Measurements from ENCODE around the gene OXCT1.

OXCT1 gene

DNA sequence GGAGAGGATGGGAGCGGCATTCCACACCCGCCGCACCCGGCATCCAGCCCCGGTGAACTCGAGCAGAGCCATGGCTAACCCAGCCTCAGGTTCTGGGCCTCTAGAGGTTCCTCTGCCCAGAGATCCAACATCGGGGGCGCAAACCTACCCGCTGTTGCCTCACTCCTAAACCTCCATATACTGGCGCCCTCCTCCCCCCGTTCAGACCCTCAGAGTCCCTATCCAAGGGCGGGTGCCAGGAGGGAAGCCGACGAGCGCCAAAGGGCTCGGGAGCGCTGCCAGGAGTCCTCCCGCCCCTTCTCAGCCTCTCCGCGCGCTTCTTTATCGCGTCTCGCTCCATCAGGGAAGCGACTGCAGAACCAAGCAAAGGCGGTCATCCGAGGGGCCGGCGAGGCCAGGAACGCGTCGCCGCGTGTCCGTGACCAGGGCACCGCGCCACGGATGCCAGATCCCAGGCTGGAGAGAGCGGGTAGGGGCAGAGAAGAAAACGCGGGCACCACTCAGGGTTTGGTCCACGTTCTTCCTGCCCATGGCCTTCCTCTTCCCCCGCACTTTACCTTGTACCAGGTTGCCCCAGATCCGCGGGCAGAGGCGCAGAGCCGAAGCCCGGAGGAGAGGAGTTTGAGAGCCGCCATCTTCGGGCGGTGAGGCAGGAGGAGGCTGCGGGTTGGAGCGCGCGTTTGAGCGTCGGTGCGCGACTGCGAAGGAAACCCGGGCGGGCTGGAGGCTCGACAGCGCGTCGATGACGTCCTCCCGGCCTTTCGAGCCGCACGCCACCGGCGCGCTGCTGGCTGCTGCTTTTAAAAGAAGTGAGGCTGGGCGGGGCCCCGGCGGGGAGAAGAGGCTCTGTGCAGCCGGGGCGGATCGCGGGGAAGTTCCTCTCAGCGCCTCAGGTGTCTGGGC is at the start of gene OXCT1:
Gene OXCT1, minus strand, starts transcription at position 702 of the 903 bp plus-strand sequence. Its CDS starts 67 bp downstream, at position 635.
- peak; percentile 87 to 88 for DNase-seq

DNA sequence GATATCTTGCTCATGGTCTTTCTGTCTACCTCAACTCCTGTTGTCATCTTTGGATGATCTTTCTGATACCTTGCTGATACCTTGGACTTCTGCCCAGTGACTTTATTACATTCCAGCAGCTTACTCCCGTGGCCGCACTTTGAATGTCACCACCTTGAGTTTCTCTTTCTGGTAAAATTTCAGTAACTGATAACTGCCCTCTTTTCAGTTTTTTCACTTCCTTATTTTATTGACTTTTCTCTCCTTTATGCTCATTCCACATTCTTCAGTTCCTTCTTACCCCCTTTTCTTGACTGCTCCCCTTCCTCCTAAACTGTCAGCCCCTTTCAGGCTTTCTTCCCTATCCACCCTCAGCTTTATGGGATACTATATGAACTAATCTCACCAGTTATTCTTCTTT is 47.9 kb upstream of the OXCT1 start:
- DNase-seq = no peak

DNA sequence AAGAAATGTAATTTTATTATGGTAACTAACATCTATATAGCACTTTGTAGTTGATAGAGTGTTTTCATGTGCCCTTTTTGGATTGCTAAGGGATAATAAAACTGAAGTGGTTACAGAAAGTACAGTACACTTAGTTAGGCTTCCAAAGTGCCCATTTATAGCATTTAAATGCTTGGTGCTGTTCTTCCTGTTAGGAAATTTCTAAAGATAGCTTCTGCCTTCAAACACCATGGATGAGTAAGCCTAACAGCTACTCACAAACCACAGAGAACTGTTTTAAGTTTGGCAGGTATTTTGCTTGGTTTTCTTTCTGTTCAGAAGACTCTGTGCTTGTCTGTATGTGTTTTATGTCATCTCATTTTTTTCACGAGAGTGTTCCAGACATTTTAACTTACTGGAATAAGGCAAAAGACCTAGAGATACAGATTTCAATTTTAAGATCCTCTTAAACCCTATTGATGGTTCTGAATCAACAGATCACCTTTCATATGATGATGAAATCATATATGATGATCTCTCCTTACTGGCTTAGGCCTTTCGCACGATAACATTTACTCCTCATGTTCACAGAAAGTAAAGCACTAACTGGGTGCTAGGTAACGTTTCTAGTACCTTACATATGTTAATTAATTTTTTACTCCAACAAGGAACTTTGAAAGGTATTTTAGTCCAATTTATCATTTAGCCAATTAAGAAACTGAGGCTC is 38.3 kb upstream of the OXCT1 start:
- DNase-seq = peak; percentile 13 to 33

DNA sequence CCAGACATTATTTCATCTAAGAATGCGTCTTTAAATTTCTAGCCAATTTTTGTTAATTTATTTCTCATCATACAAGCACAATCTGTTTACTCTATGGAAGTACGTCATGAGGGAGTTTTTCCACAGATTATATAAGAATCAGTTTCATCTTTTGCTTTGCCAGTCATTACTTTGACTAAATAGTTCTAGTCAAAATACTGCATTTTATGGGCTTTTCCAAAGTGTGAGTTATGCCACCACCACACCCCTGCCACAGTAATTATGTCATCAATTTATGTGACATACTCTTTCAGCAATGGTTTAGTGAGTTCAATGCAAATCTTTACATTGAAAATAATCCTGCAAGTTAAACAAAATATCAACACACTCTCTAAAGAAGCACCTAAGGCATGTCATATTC is 35.9 kb upstream of the OXCT1 start:
- no peak for DNase-seq

DNA sequence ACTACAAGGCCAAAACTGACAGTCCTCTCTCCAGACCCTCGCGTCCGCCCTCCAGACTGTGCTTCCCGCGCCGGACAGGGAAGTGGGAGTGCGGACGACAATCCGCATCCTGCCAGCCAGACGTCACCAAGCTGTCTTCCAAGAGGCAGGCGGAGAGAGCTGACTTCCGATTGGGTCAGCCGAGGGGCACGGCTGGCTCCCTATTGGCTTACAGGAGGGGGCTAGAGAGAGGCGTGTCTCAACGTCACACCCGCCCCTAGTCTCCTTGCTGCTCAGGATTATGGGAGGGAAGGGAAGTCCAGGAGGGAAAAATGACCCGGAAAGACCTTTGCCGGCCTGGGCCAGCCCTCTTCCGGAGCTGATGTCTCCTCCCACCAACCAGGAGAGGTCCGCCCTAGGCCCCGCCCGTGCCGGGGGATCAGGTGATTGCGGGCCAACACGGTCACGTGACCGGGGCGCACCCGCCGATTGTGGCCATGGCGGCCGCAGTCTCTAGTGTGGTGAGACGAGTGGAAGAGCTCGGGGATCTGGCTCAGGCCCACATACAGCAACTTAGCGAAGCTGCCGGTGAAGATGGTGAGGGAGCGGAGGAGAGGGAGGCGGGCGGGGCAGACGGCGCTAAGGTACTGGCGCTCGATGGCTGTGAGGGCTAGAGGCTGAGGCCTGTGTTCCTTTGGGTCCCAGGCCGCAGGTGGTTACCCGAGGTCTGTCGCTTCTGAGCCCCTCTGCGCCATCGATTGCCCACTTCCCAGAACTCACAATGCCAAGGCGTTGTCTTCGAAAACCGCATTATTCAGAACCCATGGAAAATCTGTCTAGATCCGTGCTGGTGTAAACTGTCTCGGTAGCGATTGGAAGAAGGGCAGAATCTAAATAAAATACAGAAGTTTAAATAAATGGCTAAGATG is 33.9 kb upstream of the OXCT1 start, which contains the start of gene RIMOC1:
Gene RIMOC1, plus strand, starts transcription at position 453 of the 908 bp plus-strand sequence. Its CDS starts 24 bp downstream, at position 477.
- peak; percentile 97 to 98 for DNase-seq

DNA sequence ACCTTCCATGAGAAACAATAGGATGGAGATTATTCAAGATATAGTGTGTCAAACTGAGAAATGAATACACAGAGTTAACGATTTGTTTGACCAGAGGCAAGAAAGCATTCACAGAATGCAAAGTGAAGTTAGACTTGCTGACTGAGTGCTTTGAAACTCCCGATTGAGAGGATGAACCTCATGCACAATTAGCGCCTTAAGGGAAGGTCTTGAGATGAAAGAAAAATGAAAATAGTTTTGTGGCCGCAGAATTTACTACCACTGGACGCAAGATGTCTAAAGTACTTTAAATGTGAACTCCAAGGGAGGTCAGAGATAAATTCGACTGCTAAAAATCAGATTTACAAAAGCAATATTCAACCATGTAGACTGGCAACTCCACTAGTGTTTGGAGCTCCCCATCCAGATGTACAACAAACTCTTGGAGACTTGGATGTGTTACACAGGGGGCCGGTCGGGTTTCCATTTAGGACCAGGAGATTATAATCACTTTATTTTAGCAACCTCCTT is 33.2 kb upstream of the OXCT1 start:
- DNase-seq = no peak

DNA sequence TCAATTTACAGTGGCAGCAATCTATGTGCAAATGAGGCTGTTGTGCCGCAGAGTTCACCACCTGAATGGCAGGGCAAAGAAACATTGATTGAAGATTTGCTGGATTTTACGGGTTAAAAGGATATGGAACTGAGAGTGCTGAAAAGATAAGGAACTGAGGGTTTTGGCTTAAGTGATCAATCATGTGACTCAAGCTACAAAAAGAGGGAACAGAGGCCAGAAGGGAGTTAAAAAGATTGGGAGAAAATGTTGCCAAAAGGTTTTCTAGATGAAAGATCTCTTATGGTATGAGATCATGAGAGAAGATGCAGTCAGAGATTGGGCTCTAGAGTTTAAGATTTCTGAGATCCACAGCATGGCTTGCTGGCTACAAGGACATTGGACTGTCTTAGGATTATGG is 26.0 kb upstream of the OXCT1 start:
- no peak for DNase-seq

DNA sequence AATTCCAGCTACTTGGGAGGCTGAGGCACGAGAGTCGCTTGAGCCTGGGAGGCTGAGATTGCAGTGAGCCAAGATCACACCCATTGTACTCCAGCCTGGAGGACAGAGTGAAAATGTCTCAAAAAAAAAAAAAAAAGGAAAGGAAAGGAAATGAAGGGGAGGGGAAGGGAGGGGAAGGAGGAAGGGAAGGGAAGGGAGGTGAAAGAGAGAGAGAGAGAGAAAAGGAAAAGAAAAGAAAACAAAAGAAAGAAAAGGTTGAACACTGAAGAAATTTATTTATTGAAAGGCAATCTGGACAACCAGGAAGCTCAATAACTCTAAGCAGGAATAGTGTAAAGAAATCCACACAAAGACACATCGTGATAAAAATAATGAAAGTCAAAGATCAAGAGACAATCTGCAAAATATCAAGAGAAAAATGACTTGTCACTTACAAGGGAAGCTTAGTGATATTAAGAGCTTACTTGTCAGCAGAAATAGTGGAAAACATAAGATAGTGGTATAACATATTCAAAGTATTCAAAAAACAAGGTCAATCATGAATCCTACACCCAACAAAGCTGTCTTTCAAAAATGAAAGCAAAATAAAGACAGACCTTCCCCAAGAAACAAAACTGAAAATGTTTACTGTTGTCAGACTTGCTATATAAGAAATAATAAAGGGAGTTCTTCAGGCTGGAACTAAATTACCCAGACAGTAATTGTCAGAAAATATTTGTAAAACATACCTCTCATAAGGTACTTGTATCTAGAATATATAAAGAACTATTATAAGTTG is 23.0 kb upstream of the OXCT1 start:
- no peak for DNase-seq

DNA sequence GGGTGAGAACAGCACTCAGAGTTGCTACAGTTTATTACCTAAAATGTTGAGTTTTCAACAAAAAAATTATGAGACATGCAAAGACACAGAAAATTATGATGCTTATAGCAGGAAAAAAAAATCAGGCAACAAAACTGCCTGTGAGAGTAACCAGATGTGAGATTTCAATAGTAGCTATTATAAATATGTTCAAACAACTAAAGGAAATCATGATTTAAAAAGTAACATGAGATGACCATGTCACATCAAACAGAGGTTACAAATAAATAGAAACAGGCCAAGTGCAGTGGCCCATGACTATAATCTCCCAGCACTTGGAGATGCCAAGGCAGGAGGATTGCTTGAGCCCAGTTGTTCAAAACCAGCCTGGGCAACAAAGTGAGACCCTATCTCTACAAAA is 21.8 kb upstream of the OXCT1 start:
- DNase-seq = no peak

DNA sequence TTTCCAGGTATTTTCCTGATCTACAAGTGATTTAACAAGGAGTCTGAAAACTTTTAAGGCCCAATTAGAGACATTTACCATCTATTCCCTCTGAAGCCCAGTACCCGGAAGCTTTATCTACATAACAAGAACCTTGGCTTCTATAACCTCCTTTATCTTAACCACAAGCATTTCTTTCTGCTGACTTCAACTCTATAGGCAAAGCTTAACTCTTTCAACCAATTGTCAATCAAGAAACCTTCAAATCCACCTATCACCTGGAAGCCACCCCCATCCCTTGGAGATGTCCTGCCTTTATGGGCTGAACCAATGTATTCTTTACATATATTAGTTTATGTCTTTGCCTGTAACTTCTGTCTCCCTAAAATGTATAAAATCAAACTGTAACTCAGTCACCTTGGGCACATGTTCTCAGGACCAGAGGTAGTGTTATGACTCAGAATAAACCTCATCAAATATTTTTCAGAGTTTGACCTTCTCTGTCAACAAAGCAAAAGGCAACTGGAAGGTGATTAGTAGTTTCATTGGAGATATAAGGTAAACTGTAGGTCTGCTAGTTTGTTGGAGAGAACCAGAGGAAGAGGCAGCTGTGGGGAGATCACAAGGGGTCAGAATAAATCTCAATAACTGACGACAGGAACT is 21.0 kb upstream of the OXCT1 start:
- DNase-seq = no peak

DNA sequence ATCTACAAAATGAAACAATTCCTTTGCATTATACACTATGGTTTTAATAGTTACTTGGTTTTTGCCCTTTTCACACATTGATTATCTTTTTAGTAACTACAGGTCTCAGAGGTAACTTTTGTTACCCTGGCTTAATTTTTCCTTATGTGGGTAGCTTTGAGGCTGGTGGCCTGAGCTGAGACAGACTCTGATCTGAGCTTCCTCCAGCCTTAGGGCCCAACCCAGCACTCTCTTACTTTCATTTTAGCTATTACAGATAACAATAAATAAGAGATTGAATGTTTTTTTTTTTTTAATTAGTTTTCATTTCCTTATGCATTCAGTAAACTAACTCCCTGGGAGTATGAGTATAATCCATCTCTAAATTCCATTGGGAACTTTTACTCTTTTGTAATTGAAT is 15.1 kb upstream of the OXCT1 start:
- no peak for DNase-seq

DNA sequence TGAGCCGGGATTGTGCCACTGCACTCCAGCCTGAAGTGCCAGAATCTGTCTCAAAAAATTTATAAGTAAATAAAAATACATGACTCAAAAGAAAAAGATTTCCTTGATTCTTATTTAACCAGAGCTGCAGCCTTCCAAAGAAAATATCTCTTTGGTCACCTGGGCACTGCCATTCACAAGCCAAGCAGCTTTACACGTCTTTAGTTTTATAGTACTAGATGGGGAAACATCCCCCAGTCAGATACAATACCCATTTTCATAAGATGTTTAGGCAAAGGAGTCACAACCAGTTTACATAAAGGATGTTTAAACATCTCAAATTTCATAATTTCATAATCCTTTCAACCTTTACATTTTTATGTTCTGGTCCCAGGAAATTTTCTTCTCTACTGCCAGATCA is 13.7 kb upstream of the OXCT1 start:
- no peak for DNase-seq

DNA sequence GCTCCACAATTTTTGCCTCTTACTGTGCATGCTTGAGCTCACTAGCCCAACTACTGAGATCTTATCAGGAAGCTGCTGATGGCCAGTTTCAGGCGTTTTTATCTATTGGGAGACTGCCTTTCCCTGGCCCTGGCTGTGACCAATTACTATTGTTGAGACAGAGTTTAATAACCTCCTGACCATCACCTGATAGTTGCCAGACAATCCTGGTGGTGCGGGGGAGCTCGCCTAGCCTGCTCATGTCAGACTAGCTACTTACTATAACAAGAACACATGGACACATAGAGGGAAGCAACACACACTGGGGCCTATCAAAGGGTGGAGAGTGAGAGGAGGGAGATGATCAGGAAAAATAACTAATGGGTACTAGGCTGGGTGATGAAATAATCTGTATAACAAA is 13.0 kb upstream of the OXCT1 start:
- DNase-seq = no peak

DNA sequence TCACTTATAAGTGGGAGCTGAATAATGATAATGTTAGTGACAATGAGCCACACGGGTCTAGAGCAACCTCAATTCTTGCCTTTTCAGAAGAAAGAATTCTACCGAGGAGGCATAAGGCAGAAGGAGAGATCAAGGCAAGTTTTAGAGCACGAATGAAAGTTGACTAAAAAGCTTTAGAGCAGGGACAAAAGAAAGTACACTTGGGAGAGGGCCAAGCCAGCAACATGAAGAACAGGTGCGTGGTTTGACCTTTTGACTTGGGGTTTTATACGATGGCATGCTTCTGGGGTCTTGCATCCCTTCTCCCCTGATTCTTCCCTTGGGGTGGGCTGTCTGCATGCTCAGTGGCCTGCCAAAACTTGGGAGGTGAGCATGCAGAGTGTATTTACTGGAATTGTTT is 12.5 kb upstream of the OXCT1 start:
- DNase-seq = no peak

DNA sequence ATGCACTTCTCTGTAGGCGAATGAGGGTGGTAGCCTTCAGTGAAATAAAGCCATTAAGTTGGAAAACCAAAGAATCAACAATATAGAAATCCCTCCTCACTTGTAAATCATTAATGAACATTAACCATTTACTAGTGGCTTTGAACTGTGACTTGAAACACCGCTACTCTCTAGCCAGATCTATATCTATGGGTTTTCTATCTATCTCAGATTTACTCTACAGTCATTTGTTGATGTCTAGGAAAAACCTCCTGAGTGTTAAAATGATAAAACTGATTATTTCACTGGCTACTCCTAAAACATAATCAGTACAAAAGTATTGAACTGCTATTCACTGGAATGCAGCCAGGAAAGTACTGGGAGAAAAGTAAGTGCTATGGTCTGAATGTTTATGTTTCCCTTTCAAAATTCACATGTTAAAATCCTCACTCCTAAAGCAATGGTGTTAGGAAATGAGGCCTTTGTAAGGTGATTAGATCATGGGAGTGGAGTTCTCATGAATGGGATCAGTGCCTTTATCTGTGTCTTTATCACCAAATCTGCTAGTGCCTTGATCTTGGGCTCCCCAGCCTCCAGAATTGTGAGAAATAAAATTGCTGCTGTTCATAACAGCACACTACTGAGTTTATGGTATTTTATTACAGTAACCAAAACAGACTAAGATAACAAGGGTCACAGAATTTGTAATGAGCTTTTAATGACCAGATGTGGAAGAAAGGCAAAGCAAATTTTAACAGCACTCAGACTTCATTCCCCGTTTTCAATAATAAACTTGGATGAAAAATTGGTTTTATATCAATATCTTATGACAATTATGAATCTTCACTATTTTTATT is 8.6 kb upstream of the OXCT1 start:
- DNase-seq = no peak

DNA sequence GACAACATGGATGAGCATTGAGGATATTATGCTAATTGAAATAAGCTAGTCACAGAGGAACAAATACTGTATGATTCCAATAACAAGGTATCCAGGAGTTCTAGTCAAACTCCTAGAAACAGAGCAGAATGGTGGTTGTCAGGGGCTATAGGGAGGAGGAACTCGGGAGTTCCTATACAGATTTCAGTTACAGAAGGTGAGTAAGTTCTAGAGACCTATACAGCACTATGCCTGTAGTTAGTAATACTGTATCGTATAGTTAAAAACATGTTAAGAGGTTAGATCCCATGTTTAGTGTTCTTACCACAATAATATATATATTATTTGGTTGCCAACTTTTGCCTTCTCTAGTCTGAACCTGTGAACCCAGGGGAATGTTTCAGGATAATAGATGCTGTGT is 7.9 kb upstream of the OXCT1 start:
- DNase-seq = no peak

DNA sequence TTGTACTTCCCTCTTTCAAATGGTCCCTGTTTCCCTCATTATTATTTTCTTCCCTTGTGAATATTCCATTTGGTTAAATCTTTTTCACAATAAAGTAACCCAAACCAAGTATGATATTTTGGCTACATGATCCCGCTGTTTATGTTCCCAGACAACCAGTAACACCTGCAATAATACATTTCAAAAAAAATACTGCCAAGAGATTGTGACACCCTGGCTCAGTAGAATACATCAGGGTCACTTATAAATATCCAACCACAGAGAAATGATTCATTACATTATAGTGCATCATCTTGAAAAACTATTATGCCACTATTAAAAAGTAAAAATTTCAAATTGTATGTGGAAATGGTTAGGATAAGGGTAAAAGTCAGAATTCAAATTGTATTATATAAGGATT is 7.2 kb upstream of the OXCT1 start:
- no peak for DNase-seq

DNA sequence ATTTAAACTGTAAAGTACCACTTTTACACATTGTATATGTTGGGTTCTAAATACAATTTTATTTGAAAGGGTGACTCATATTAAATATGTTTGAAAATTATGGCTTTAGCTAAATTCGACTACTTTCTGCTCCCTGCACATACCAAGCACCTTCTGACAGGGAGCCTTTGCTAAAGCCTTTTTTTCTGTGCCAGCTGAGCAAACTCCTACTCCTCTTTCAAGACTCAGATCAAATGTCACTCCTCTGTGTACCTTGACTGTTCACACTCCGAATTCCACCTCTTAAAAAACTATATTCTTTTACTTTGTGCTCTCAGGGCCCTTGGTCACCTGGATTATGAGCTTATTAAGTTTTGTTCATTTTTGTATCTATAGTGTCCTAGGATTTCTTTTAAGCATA is 6.5 kb upstream of the OXCT1 start:
- no peak for DNase-seq

DNA sequence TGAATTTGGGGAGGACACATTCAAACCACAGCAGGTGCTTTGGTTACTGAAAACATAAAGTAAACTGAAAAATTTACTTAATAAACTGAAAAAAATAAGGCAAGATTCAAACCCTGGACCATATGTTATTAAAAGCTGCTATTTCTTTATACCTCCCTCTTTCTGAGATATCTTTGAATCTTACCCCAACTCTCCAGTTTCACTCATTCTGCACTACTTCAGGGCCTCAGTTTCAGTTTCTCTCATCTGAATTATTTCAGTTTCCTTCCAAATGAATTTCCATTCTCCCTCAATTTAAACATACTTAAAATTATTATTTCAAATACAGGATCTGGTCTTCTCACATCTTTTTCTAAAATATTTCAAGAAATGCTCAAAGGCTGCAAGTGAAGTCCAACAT is 4.9 kb upstream of the OXCT1 start:
- no peak for DNase-seq

DNA sequence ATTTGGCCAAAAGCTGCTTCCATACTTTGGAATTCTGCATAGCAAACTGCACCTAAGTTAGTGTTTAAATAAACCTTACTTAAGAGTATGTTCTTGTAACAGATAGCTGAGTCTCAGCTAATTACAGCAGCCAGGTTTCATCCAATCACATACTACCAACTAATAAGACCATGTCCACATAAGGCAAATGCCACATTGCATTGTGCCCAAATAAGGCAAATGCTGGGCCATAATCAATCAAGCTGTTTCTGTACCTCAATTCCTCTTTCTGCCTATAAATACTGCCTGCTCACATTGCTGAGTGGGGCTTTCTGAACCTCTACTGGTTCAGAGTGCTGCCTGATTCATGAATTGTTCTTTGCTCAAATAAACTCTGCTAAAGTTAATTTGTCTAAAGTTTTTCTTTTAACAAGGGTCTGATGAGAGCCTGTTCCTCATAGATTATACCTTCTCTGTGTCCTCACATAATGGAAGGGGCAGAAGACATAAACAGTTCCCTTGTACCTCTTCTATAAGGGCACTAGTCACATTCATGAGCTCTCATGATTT is 4.4 kb upstream of the OXCT1 start:
- no peak for DNase-seq

All from AML-193 (cell line).